CD4-positive, alpha-beta T cell (primary cell): ENCODE measurements around the gene SMCO2. TPM values are rescaled to one million over a fixed set of nuclear protein-coding genes. Genes with fewer than 3 reads are reported as not detected.

Experiments used
- ATAC-seq: fragments of 200-7000 bp; cut with Tn5 transposase; one replicate; pipeline ENCODE4 v1.10.0; 2022; ENCODE audit warnings: mild to moderate bottlenecking; ENCODE audit not compliant: poor library complexity
- CTCF ChIA-PET: fragments of 350-600 bp; sonication (Branson Sonifier 250); formaldehyde crosslinking; loops from one replicate; lab custom pipeline; 2021; ENCODE audit warnings: antibody characterized with exemption, inconsistent platforms; lab: Charles Lee
- POLR2A ChIA-PET: fragments of 350-600 bp; sonication (Branson Sonifier 250); formaldehyde crosslinking; loops from one replicate; lab custom pipeline; 2021; ENCODE audit warnings: antibody characterized with exemption, inconsistent platforms; lab: Charles Lee
- DNase-seq, 14 experiments: peaks; one replicate each; pipeline ENCODE4 v3.0.0-alpha.2; 2013 to 2020; ENCODE audit warnings: mixed read lengths in 2 of 14
- H3K27ac ChIP-seq, 2 donors: one replicate each; pipeline versions ENCODE4 v1.5.1 to v1.7.0; 2013; ENCODE audit warnings: low read length in 2 of 2, low read depth in 1 of 2, mild to moderate bottlenecking in 1 of 2
- H3K27me3 ChIP-seq, 2 experiments: 1 replicate in 1 of 2; 2 replicates in 1 of 2; pipeline versions ENCODE4 v1.6.1 to v1.7.0; 2013; ENCODE audit warnings: low read length in 2 of 2, control low read depth in 1 of 2, mild to moderate bottlenecking in 1 of 2, moderate library complexity in 1 of 2; ENCODE audit not compliant: insufficient read depth in 2 of 2, control insufficient read depth in 1 of 2
- H3K36me3 ChIP-seq: one replicate; pipeline ENCODE4 v1.6.1; 2013; ENCODE audit warnings: low read length, control low read depth; ENCODE audit not compliant: insufficient read depth
- H3K4me1 ChIP-seq: one replicate; pipeline ENCODE4 v1.6.1; 2013; ENCODE audit warnings: low read length, control low read depth; ENCODE audit not compliant: insufficient read depth
- H3K4me3 ChIP-seq: one replicate; pipeline ENCODE4 v1.5.1; 2013; ENCODE audit warnings: mild to moderate bottlenecking, low read length, moderate library complexity
- H3K9me3 ChIP-seq, 2 experiments: 1 replicate in 1 of 2; 2 replicates in 1 of 2; pipeline versions ENCODE4 v1.6.1 to v1.7.0; 2013; ENCODE audit warnings: low read length in 2 of 2, mild to moderate bottlenecking in 2 of 2, control low read depth in 1 of 2, moderate library complexity in 1 of 2; ENCODE audit not compliant: control insufficient read depth in 1 of 2, insufficient read depth in 1 of 2
- H3K27ac Mint-ChIP-seq: one replicate; pipeline ENCODE4 v1.8.0; 2020; ENCODE audit warnings: mixed read lengths
- H3K27me3 Mint-ChIP-seq: one replicate; pipeline ENCODE4 v1.8.0; 2021; ENCODE audit warnings: mixed read lengths
- H3K36me3 Mint-ChIP-seq: one replicate; pipeline ENCODE4 v1.8.0; 2021; ENCODE audit warnings: low read depth, mixed read lengths
- H3K4me1 Mint-ChIP-seq: one replicate; pipeline ENCODE4 v1.8.0; 2021; ENCODE audit warnings: low read depth, mixed read lengths
- H3K4me3 Mint-ChIP-seq: one replicate; pipeline ENCODE4 v1.8.0; 2020; ENCODE audit warnings: mild to moderate bottlenecking, mixed read lengths
- H3K9me3 Mint-ChIP-seq: one replicate; pipeline ENCODE4 v1.8.0; 2020; ENCODE audit warnings: mixed read lengths
- intact Hi-C, 2 experiments: fragments of 100-400 bp; cut with DNase I in 1 of 2; cut with micrococcal nuclease in 1 of 2; formaldehyde crosslinking; loops; one replicate each; pipeline versions ENCODE4 v1.15.1 to v1.9.0; 2023 to 2025; cut with DNase I, micrococcal nuclease
- polyA plus RNA-seq, 2 donors: library from polyadenylated mRNA; unstranded; fragments of 120-200 nt; gene quantifications; one replicate each; pipeline ENCODE4 v1.2.1, GENCODE V29; 2013
- total RNA-seq, 174 experiments: library from RNA in 2 of 174; stranded (reverse) in 2 of 174; gene quantifications; one replicate each; pipeline ENCODE4 v1.2.3 and lab custom pipeline; 2021 to 2026
- TF ChIP-seq, protein P1 (sequence below): fragments of 200-600 bp; IDR thresholded peaks from one replicate; pipeline ENCODE4 v1.8.0; 2022; ENCODE audit warnings: antibody characterized with exemption, mild to moderate bottlenecking

The SMCO2 gene
- not detected for total RNA-seq
- not detected for polyA plus RNA-seq (2013, experiment 1 of 2)
- polyA plus RNA-seq (2013, experiment 2 of 2) = not detected
- 0 to 0.34 (median 0) reads per million in 172 experiments for total RNA-seq (lab: John Stamatoyannopoulos, UW)

DNA sequence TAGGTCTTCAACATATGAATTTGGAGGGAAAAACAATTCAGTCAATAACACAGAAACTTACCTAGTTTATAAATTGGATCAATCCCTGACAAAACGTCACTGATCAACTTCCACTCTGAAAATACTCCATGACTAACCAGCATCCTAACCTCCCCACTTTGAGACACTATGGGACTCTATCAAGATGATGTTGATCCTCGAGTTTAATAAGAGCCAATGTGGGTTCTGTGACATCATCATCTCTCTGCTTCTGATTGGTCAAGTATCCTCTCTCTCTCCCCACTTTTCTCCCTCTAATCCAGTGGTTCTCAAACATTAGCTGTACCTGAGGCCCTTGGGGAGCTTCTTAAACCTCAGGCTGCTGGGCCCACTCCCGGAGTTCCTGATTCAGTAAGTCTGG is at the start of gene SMCO2:
TSS of gene SMCO2 (plus strand) at position 301 of the 400 bp plus-strand sequence. CDS start 23,896 bp downstream, outside the sequence.
- Mint-ChIP-seq H3K36me3 (no peaks in the 10 kb centered on the region), H3K9me3 (peaks cover 6% of the 10 kb centered on the region), H3K27ac (no peak within 1 kb of the TSS), H3K4me1 (no peaks in the 10 kb centered on the region), H3K27me3 (peaks cover 2% of the 10 kb centered on the region), H3K4me3 (no peak within 1 kb of the TSS)
- POLR2A ChIA-PET = no interaction called here
- H3K27ac ChIP-seq = no peak within 1 kb of the TSS
- H3K4me1 ChIP-seq = no peaks in the 10 kb centered on the region
- no peaks in the 10 kb centered on the region for H3K36me3 ChIP-seq
- intact Hi-C loops = no loop called here
- no peak for ATAC-seq
- no peak for DNase-seq
- TF ChIP-seq, protein P1, sequence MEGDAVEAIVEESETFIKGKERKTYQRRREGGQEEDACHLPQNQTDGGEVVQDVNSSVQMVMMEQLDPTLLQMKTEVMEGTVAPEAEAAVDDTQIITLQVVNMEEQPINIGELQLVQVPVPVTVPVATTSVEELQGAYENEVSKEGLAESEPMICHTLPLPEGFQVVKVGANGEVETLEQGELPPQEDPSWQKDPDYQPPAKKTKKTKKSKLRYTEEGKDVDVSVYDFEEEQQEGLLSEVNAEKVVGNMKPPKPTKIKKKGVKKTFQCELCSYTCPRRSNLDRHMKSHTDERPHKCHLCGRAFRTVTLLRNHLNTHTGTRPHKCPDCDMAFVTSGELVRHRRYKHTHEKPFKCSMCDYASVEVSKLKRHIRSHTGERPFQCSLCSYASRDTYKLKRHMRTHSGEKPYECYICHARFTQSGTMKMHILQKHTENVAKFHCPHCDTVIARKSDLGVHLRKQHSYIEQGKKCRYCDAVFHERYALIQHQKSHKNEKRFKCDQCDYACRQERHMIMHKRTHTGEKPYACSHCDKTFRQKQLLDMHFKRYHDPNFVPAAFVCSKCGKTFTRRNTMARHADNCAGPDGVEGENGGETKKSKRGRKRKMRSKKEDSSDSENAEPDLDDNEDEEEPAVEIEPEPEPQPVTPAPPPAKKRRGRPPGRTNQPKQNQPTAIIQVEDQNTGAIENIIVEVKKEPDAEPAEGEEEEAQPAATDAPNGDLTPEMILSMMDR = no peak
- CTCF ChIA-PET = no interaction called here
- peaks cover 0 to 2% of the 10 kb centered on the region in 2 experiments for H3K27me3 ChIP-seq
- H3K4me3 ChIP-seq = no peak within 1 kb of the TSS
- peaks cover 0 to 8% of the 10 kb centered on the region in 2 experiments for H3K9me3 ChIP-seq

DNA sequence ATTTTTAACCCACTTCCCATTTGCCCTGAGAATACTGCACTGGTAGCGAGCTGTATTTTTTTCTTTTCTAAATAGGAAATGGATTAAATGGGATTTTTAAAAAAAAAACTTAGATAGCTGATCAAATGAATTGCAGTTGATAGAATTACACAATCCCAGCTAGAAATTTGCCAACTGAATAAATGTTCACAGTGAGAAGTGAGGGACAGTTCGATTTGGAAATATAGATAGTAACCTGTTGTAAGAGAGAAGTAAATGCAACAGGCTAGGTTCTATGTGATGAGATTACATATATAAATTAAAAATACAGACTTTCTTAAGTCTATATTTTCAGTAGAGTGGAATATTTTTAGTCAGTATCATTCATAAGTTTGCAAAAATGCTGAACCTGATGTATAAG is 48.1 kb upstream of the SMCO2 start:
- no peak for DNase-seq
- Mint-ChIP-seq H3K4me1 (no peaks in the 10 kb centered on the region), H3K36me3 (no peaks in the 10 kb centered on the region), H3K4me3 (no peak overlapping the region), H3K27ac (no peak overlapping the region), H3K27me3 (peaks cover 4% of the 10 kb centered on the region), H3K9me3 (no peaks in the 10 kb centered on the region)
- H3K36me3 ChIP-seq = no peaks in the 10 kb centered on the region
- no peaks in the 10 kb centered on the region for H3K27me3 ChIP-seq
- intact Hi-C loops = no loop called here
- no peak overlapping the region for H3K27ac ChIP-seq
- POLR2A ChIA-PET = no interaction called here
- H3K4me3 ChIP-seq = no peak overlapping the region
- no peaks in the 10 kb centered on the region for H3K4me1 ChIP-seq
- CTCF ChIA-PET = no interaction called here
- ATAC-seq = no peak
- TF ChIP-seq, protein P1 = no peak
- no peaks in the 10 kb centered on the region for H3K9me3 ChIP-seq

DNA sequence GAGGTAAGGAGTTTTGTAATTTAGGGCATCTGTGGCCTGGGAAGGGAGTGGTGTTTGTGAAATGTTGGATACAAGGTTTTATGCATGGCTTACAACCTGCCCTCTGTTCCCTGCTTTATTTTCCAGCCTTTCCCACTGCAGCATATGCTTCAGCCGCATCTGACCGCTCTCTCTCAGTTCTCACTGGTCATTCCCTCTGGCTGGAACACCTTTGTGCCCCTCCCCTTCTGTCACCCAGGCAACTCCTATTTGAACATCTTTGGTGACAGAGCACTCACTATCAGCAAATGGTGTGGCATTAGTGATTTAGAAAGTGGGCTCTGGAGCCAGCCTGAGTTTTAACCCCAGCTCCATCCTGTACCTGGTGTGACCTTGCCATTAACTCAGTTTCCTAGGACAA is 47.5 kb upstream of the SMCO2 start:
- no peaks in the 10 kb centered on the region for H3K36me3 Mint-ChIP-seq
- Histone ChIP-seq H3K4me3 (no peak overlapping the region), H3K9me3 (no peaks in the 10 kb centered on the region), H3K4me1 (no peaks in the 10 kb centered on the region), H3K36me3 (no peaks in the 10 kb centered on the region), H3K27ac (no peak overlapping the region), H3K27me3 (no peaks in the 10 kb centered on the region)
- H3K27me3 Mint-ChIP-seq = peaks cover 4% of the 10 kb centered on the region
- TF ChIP-seq, protein P1 = no peak
- ChIA-PET CTCF (no interaction called here), POLR2A (no interaction called here)
- intact Hi-C loops = no loop called here
- no peak for DNase-seq
- H3K4me3 Mint-ChIP-seq = no peak overlapping the region
- no peak overlapping the region for H3K27ac Mint-ChIP-seq
- H3K4me1 Mint-ChIP-seq = no peaks in the 10 kb centered on the region
- no peak for ATAC-seq
- H3K9me3 Mint-ChIP-seq = no peaks in the 10 kb centered on the region
